ENCODE results near the gene EXTL2. TPM values are rescaled to one million over a fixed set of nuclear protein-coding genes. Genes with fewer than 3 reads are reported as not detected.
"Not testable (repeated sequence)": the region's sequence is repeated elsewhere in the genome, so short reads cannot be mapped to it uniquely, and the experiment has no call there.

EXTL2 gene
- 1 to 10 TPM; 3.1 to 3.3 TPM for total RNA-seq

DNA sequence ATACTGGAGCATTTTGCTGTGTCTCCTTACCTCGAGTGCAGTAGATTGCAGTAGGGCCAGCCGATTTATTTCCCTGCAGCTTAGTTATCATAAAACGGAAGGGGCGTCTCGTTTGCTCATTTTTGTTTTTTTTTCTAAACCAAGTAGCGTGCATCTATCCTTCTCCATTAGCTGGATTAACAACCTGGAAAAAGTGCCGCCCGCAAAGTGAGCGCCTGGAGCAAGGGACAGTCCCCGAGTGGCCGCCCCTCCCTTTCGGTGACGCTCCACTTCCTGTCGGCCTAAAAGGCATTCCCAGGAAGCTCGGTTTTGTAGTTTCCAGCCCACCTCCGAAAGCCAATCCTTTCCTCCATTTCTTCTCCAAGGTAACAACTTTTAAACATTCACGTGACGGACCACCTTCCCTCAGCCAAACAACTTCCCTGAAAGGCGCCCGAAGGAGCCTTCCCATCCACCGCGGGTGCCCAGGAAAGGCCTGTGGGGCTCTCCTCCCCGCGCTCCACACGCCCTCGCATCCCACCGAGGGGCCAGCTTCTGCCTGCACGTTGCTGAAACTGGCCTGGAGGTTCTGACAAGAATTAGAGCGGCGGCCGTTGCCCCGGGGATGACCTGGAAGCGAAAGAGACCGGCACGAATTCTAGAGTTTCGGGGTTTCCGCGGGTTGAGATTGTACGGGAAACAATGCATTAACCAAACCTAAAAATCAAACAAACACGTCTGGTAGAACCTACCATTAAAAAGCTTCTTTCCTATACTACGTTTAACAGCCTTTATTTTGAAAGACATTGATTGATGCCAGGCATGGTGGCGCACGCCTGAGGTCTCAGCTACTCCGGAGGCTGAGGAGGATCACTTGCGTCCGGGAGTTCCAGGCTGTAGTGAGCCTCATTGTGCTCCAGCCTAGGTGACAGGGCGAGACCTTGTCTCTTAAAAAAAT is at the start of gene EXTL2:
TSS of gene EXTL2 (minus strand) at position 240 of the 937 bp plus-strand sequence. CDS start 6,085 bp downstream, outside the sequence.
- CTCF ChIA-PET: interaction anchor here (1.0 to 1.3 kb wide), 4 partner anchors 9 to 394 kb away, joined by 3 to 5 read pairs (median 3); no protein-coding TSS in a partner anchor
- intact Hi-C loops (cut with micrococcal nuclease): loop anchor here (1.0 to 10.0 kb wide), 8 partner anchors 58 to 1086 kb away; partner anchors contain the start of genes DPH5 and RTCA
- peak within 1 kb of the TSS; percentile 100 for H3K4me3 Mint-ChIP-seq
- H3K9me3 Mint-ChIP-seq: peaks cover 14% of the 10 kb centered on the region
- DNase-seq: peak; percentile 80
- H3K27me3 Mint-ChIP-seq (ENCODE audit: low read depth): no peaks in the 10 kb centered on the region
- H3K27ac Mint-ChIP-seq: peak within 1 kb of the TSS; percentile 100
- H3K4me1 Mint-ChIP-seq (ENCODE audit: low read depth): peaks cover 34% of the 10 kb centered on the region
- H3K36me3 Mint-ChIP-seq (ENCODE audit: low read depth): peaks cover 34% of the 10 kb centered on the region

DNA sequence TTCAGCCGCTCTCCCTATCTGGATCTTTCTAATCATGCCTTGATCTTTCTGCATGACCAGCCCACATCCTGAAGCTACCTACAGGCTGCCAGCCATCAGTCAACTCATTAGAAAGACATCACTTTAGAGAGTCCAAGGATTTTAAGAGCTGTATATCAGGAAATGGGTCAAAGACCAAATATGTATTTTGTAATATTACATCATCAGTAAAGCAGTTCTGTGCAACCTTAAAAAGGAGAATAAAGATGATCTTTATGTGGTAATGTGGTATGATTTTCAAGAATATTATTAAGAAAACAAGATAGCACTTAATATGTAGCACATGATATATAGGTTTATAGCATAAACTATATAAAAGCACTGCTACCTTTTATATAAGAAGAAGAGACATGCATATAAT is 48.9 kb upstream of the EXTL2 start:
- Mint-ChIP-seq H3K9me3 (peaks cover 31% of the 10 kb centered on the region), H3K36me3 (ENCODE audit: low read depth) (peaks cover 78% of the 10 kb centered on the region), H3K4me1 (ENCODE audit: low read depth) (peaks cover 58% of the 10 kb centered on the region), H3K27me3 (ENCODE audit: low read depth) (peaks cover 2% of the 10 kb centered on the region), H3K27ac (peak overlapping the region; percentile 92), H3K4me3 (no peak overlapping the region)
- CTCF ChIA-PET: interaction anchor here (1.3 kb wide), 1 partner anchor 22 kb away, joined by 4 read pairs; no protein-coding TSS in a partner anchor
- no peak for DNase-seq
- intact Hi-C loops (cut with micrococcal nuclease): loop anchor here (5.0 kb wide), 3 partner anchors 234 to 349 kb away; partner anchors contain the start of gene S1PR1

GRCh38 chr1:100942304-100943046 is 47.8 kb upstream of the EXTL2 start:
- H3K4me1 Mint-ChIP-seq (ENCODE audit: low read depth): peaks cover 53% of the 10 kb centered on the region
- H3K9me3 Mint-ChIP-seq: peaks cover 22% of the 10 kb centered on the region
- intact Hi-C loops (cut with micrococcal nuclease): loop anchor here (1.0 to 5.0 kb wide), 5 partner anchors 11 to 350 kb away; partner anchors contain the start of gene S1PR1
- no peak for DNase-seq
- H3K36me3 Mint-ChIP-seq (ENCODE audit: low read depth): peaks cover 77% of the 10 kb centered on the region
- CTCF ChIA-PET: interaction anchor here (0.9 to 1.6 kb wide), 5 partner anchors 8 to 346 kb away, joined by 3 to 4 read pairs (median 4); no protein-coding TSS in a partner anchor
- H3K27me3 Mint-ChIP-seq (ENCODE audit: low read depth): peaks cover 2% of the 10 kb centered on the region
- no peak overlapping the region for H3K4me3 Mint-ChIP-seq
- H3K27ac Mint-ChIP-seq: peak overlapping the region; percentile 92

DNA sequence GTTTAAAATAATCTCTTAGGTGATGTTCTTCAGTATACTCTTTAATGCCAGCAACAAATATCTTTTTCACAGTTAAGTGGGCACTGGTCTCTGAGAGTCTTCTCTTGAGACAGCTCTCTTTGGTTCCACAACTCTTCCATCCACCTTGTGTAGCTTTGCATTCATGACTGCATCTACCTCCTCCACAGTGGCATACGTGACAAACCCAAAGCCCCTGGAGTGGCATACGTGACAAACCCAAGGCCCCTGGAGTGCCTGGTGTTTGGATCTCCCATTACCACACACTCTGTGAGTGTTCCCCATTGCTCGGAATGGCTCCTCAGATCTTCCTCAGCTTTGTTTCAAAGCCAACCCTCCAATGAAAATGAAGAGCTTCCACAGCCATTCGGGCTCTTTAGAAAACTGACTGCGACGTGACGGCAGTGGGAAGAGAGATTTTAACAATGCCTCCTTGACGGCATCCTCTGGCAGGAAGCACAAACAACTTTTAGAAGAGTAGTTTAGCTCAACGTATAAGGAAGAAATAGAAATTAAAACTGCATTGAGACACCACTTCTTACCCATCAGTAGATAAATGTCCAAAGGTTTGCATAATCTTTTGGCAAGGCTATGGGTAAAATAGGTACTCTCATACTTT is 47.1 kb upstream of the EXTL2 start:
- Mint-ChIP-seq H3K27ac (peak overlapping the region; percentile 92), H3K4me3 (peak overlapping the region; percentile 58)

DNA sequence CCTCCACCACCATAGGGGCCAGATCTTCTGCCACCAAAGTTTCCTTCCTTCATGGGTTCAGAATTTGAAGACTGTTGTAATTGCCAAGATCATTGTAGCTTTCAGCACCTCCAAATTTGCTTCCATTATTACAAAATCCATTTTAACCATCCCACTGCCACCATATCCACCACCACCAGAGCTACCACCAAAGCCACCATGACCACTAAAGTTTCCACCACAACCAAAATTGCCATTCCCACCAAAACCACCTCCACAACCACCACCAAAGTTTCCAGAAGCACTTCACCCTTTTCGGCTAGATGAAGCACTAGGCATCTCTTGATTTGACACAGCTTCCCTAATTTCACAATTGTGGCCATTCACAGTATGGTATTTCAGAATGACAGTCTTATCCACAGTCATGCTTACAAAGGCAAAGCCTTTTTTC is 46.5 kb upstream of the EXTL2 start:
- peak; percentile 58 for DNase-seq
- H3K27me3 Mint-ChIP-seq (ENCODE audit: low read depth): peaks cover 2% of the 10 kb centered on the region
- intact Hi-C loops (cut with micrococcal nuclease): loop anchor here (1.0 to 5.0 kb wide), 4 partner anchors 63 to 351 kb away; partner anchors contain the start of gene S1PR1
- CTCF ChIA-PET: interaction anchor here (0.6 to 1.6 kb wide), 6 partner anchors 10 to 342 kb away, joined by 3 read pairs; no protein-coding TSS in a partner anchor
- H3K4me1 Mint-ChIP-seq (ENCODE audit: low read depth): peaks cover 48% of the 10 kb centered on the region
- H3K4me3 Mint-ChIP-seq: peak overlapping the region; percentile 58
- peaks cover 74% of the 10 kb centered on the region for H3K36me3 Mint-ChIP-seq (ENCODE audit: low read depth)
- H3K27ac Mint-ChIP-seq: peak overlapping the region; percentile 92
- H3K9me3 Mint-ChIP-seq: peaks cover 8% of the 10 kb centered on the region

More for the DNA sequence above, 47.1 kb upstream of the EXTL2 start:
- DNase-seq: no peak
- Mint-ChIP-seq H3K9me3 (peaks cover 14% of the 10 kb centered on the region), H3K4me1 (ENCODE audit: low read depth) (peaks cover 47% of the 10 kb centered on the region), H3K36me3 (ENCODE audit: low read depth) (peaks cover 74% of the 10 kb centered on the region), H3K27me3 (ENCODE audit: low read depth) (peaks cover 2% of the 10 kb centered on the region)
- CTCF ChIA-PET: interaction anchor here (0.6 to 1.6 kb wide), 6 partner anchors 9 to 347 kb away, joined by 3 to 4 read pairs (median 3); no protein-coding TSS in a partner anchor
- intact Hi-C loops (cut with micrococcal nuclease): loop anchor here (1.0 to 5.0 kb wide), 6 partner anchors 12 to 351 kb away; partner anchors contain the start of gene S1PR1

GRCh38 chr1:100936194-100936967 is 41.7 kb upstream of the EXTL2 start:
- Mint-ChIP-seq H3K9me3 (peaks cover 10% of the 10 kb centered on the region), H3K27ac (no peak overlapping the region), H3K4me3 (no peak overlapping the region), H3K4me1 (ENCODE audit: low read depth) (peaks cover 56% of the 10 kb centered on the region), H3K27me3 (ENCODE audit: low read depth) (peaks cover 2% of the 10 kb centered on the region), H3K36me3 (ENCODE audit: low read depth) (peaks cover 81% of the 10 kb centered on the region)
- CTCF ChIA-PET: interaction anchor here (1.6 kb wide), 1 partner anchor 13 kb away, joined by 3 read pairs; no protein-coding TSS in a partner anchor
- no peak for DNase-seq
- intact Hi-C loops (cut with micrococcal nuclease): no loop called here

DNA sequence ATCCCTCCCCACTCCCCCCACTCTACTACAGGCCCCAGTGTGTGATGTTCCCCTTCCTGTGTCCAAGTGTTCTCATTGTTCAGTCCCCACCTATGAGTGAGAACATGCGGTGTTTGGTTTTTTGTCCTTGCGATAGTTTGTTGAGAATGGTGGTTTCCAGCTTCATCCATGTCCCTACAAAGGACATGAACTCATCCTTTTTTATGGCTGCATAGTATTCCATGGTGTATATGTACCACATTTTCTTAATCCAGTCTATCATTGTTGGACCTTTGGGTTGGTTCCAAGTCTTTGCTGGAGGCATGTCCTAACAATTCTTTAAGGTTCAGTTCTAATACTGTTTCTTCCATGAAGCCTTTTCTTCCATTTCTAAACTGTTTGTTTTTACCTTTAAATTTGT is 38.9 kb upstream of the EXTL2 start:
- peaks cover 66% of the 10 kb centered on the region for H3K4me1 Mint-ChIP-seq (ENCODE audit: low read depth)
- CTCF ChIA-PET; H3K27me3 Mint-ChIP-seq (ENCODE audit: low read depth); H3K9me3 Mint-ChIP-seq; H3K4me3 Mint-ChIP-seq; intact Hi-C loops (cut with micrococcal nuclease); DNase-seq: not testable (repeated sequence)
- peaks cover 70% of the 10 kb centered on the region for H3K36me3 Mint-ChIP-seq (ENCODE audit: low read depth)
- H3K27ac Mint-ChIP-seq: peak overlapping the region; percentile 24

GRCh38 chr1:100931716-100932115 is 37.1 kb upstream of the EXTL2 start:
- no peak for DNase-seq
- Mint-ChIP-seq H3K27me3 (ENCODE audit: low read depth) (no peaks in the 10 kb centered on the region), H3K4me3 (no peak overlapping the region), H3K4me1 (ENCODE audit: low read depth) (peaks cover 61% of the 10 kb centered on the region), H3K9me3 (peaks cover 9% of the 10 kb centered on the region), H3K36me3 (ENCODE audit: low read depth) (peaks cover 57% of the 10 kb centered on the region), H3K27ac (peak overlapping the region; percentile 76)
- intact Hi-C loops (cut with micrococcal nuclease): no loop called here
- CTCF ChIA-PET: interaction anchor here (1.7 kb wide), 1 partner anchor 11 kb away, joined by 4 read pairs; no protein-coding TSS in a partner anchor

DNA sequence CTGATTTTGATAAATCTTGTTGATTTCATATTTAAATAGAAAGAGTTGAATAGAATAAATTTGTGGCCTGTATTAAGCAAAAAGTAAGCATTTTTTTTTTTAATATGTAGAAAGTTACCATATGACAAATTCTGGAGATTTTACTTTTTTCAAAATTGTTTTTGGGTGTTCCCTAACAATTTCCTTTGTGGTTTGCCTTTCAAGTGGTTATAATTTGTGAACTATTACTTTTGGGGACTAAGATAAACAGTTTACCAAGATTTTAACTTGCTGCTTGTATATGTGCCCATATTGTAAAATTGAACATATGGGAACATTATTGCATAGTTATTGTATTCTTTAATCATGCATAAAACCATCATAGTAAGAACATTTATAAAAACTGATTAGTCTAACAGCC is 35.9 kb upstream of the EXTL2 start:
- DNase-seq: no peak
- peaks cover 45% of the 10 kb centered on the region for H3K36me3 Mint-ChIP-seq (ENCODE audit: low read depth)
- intact Hi-C loops (cut with micrococcal nuclease): no loop called here
- CTCF ChIA-PET: interaction anchor here (0.8 to 2.0 kb wide), 3 partner anchors 10 to 362 kb away, joined by 3 to 4 read pairs (median 3); no protein-coding TSS in a partner anchor
- H3K4me1 Mint-ChIP-seq (ENCODE audit: low read depth): peaks cover 50% of the 10 kb centered on the region
- no peak overlapping the region for H3K4me3 Mint-ChIP-seq
- peak overlapping the region; percentile 57 for H3K27ac Mint-ChIP-seq
- peaks cover 14% of the 10 kb centered on the region for H3K9me3 Mint-ChIP-seq
- H3K27me3 Mint-ChIP-seq (ENCODE audit: low read depth): no peaks in the 10 kb centered on the region

DNA sequence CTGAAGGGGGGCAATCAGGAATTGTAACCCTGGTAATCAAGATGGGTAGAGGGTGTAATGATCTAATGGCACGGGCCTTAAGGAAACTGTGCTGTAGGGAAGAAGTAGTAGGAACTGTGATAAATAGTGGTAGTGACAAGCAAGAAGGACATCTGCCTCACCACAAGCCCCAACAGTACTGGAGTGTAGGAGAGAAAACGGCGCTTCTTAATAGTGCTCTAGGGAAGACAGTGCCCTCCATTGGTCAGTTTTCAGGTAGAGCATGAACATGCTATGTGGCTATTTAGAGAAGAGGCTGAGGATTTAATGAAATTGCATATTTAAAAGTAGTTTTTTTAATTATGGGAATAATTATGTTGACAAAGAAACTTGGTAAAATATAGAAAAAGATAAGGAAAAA is 33.5 kb upstream of the EXTL2 start:
- DNase-seq: peak; percentile 49
- intact Hi-C loops (cut with micrococcal nuclease): loop anchor here (1.0 kb wide), 1 partner anchor 78 kb away; no protein-coding TSS in a partner anchor
- Mint-ChIP-seq H3K4me3 (no peak overlapping the region), H3K9me3 (peaks cover 16% of the 10 kb centered on the region), H3K36me3 (ENCODE audit: low read depth) (peaks cover 29% of the 10 kb centered on the region), H3K4me1 (ENCODE audit: low read depth) (peaks cover 30% of the 10 kb centered on the region), H3K27ac (no peak overlapping the region), H3K27me3 (ENCODE audit: low read depth) (no peaks in the 10 kb centered on the region)
- CTCF ChIA-PET: no interaction called here
